Measurements from ENCODE around the gene CCDC178.

The CCDC178 gene

GRCh38 chr18:32906506-32907310 is 533.8 kb downstream of the CCDC178 start:
- H3K27ac ChIP-seq (replicated peaks) = no peak overlapping the region
- DNase-seq (ENCODE audit: low read depth in 1 of 2, low spot score in 1 of 2) = peak in 1 of 2 experiments; percentile 18
- no peak overlapping the region for H3K4me3 ChIP-seq (replicated peaks; ENCODE audit: insufficient read depth, low read length)
- no peak for TF ChIP-seq REST (IDR thresholded peaks at IDR 0.05; ENCODE audit: insufficient replicate concordance, low read depth)
- no peak for TF ChIP-seq CTCF (IDR thresholded peaks at IDR 0.05; ENCODE audit: insufficient read depth, low read length)
- TF ChIP-seq SPI1 (IDR thresholded peaks at IDR 0.05; ENCODE audit: borderline replicate concordance, low read depth) = peak; percentile 99
- no peaks in the 10 kb centered on the region for H3K27me3 ChIP-seq (ENCODE audit: insufficient read depth, poor library complexity, severe bottlenecking)

GRCh38 chr18:32905651-32906050 is 534.9 kb downstream of the CCDC178 start:
- no peak for TF ChIP-seq POLR2AphosphoS5 (IDR thresholded peaks at IDR 0.05; ENCODE audit: low read depth)
- H3K27ac ChIP-seq (replicated peaks) = no peak overlapping the region
- no peak overlapping the region for H3K4me3 ChIP-seq (replicated peaks; ENCODE audit: insufficient read depth, low read length)
- H3K27me3 ChIP-seq (ENCODE audit: insufficient read depth, poor library complexity, severe bottlenecking) = no peaks in the 10 kb centered on the region
- DNase-seq (ENCODE audit: low read depth in 1 of 2, low spot score in 1 of 2) = no peak

- Histone ChIP-seq H3K27me3 (ENCODE audit: insufficient read depth, poor library complexity, severe bottlenecking) (no peaks in the 10 kb centered on the region), H3K27ac (replicated peaks) (no peak overlapping the region), H3K4me3 (replicated peaks; ENCODE audit: insufficient read depth, low read length) (no peak overlapping the region)
- DNase-seq (ENCODE audit: low read depth in 1 of 2, low spot score in 1 of 2) = no peak
- TF ChIP-seq REST (IDR thresholded peaks at IDR 0.05; ENCODE audit: insufficient replicate concordance, low read depth) (no peak), SPI1 (IDR thresholded peaks at IDR 0.05; ENCODE audit: borderline replicate concordance, low read depth) (peak; percentile 53)
Measured at GRCh38 chr18:32902568-32903330, 537.8 kb downstream of the CCDC178 start.

DNA sequence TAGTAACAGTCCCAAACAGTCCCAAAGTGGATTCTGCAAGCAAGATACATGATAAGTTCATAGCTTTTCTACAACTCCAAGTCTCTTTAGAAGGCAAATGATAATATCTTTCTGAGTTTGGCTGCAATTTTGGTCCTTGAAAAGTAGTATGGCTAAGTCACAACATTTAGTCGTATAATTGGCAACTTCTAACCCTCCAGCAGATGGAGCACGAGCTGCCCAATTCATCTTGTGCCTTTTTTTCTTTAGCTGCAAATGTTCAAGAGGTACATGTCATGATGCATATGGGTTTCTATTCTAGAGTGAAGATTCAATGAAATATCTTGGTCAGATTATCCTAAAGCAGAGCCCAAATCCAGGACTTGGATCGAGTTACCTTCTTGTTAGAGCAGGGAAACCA is 540.7 kb downstream of the CCDC178 start:
- no peak for DNase-seq (ENCODE audit: low read depth in 1 of 2, low spot score in 1 of 2)
- no peak for TF ChIP-seq CTCF (IDR thresholded peaks at IDR 0.05; ENCODE audit: insufficient read depth, low read length)
- no peak for TF ChIP-seq SPI1 (IDR thresholded peaks at IDR 0.05; ENCODE audit: borderline replicate concordance, low read depth)
- no peak for TF ChIP-seq REST (IDR thresholded peaks at IDR 0.05; ENCODE audit: insufficient replicate concordance, low read depth)
- no peak for TF ChIP-seq GABPA (IDR thresholded peaks at IDR 0.05; ENCODE audit: low read depth)
- no peak for TF ChIP-seq POLR2AphosphoS5 (IDR thresholded peaks at IDR 0.05; ENCODE audit: low read depth)
- no peak overlapping the region for H3K4me3 ChIP-seq (replicated peaks; ENCODE audit: insufficient read depth, low read length)
- H3K27ac ChIP-seq (replicated peaks) = no peak overlapping the region
- no peaks in the 10 kb centered on the region for H3K27me3 ChIP-seq (ENCODE audit: insufficient read depth, poor library complexity, severe bottlenecking)

Data from HL-60 (cell line).